DND-41 (cell line): ENCODE measurements around the gene PLXDC1.

Experiments
- ATAC-seq: fragments of 200-7000 bp; cut with Tn5 transposase; 3 replicates; pipeline ENCODE4 v1.9.1; 2021; ENCODE audit warnings: low read depth; ENCODE audit not compliant: insufficient read depth
- DNase-seq: peaks from one replicate; pipeline ENCODE4 v3.0.0-alpha.2; 2020
- H2AFZ ChIP-seq: 2 replicates; pipeline ENCODE4 v1.6.0; 2012; ENCODE audit warnings: low read depth, low read length
- H3K27ac ChIP-seq: 2 replicates; pipeline ENCODE4 v1.5.1; 2012; ENCODE audit warnings: low read length, inconsistent platforms
- H3K27me3 ChIP-seq: fragments of 200-600 bp; sonication (generic); 2 replicates; pipeline ENCODE4 v1.6.0; 2012; ENCODE audit warnings: low read length, mild to moderate bottlenecking, inconsistent platforms; ENCODE audit not compliant: insufficient read depth, poor library complexity
- H3K36me3 ChIP-seq: 2 replicates; pipeline ENCODE4 v1.5.1; 2012; ENCODE audit warnings: low read length, inconsistent platforms; ENCODE audit not compliant: insufficient read depth
- H3K4me1 ChIP-seq: 2 replicates; pipeline ENCODE4 v1.5.1; 2012; ENCODE audit warnings: mild to moderate bottlenecking, low read length; ENCODE audit not compliant: insufficient read depth
- H3K4me2 ChIP-seq: 2 replicates; pipeline ENCODE4 v1.6.0; 2012; ENCODE audit warnings: mild to moderate bottlenecking, moderate library complexity, low read length, inconsistent platforms; ENCODE audit not compliant: insufficient read depth
- H3K4me3 ChIP-seq, 2 experiments: fragments of 200-600 bp in 1 of 2; shearing (Covaris generic) in 1 of 2; 2 replicates each; pipeline ENCODE4 v1.5.1; 2012 to 2016; ENCODE audit warnings: inconsistent platforms in 2 of 2, low read length in 2 of 2, mild to moderate bottlenecking in 2 of 2, low read depth in 1 of 2, moderate library complexity in 1 of 2
- H3K79me2 ChIP-seq: 2 replicates; pipeline ENCODE4 v1.6.0; 2012; ENCODE audit warnings: low read length, inconsistent platforms; ENCODE audit not compliant: insufficient read depth
- H3K9ac ChIP-seq: 2 replicates; pipeline ENCODE4 v1.6.0; 2012; ENCODE audit warnings: low read depth, mild to moderate bottlenecking, inconsistent platforms, low read length, moderate library complexity
- H3K9me3 ChIP-seq: 2 replicates; pipeline ENCODE4 v1.5.1; 2012; ENCODE audit warnings: low read length, moderate library complexity, mild to moderate bottlenecking, inconsistent platforms; ENCODE audit not compliant: insufficient read depth, severe bottlenecking
- H4K20me1 ChIP-seq: 2 replicates; pipeline ENCODE4 v1.6.0; 2012; ENCODE audit warnings: low read length; ENCODE audit not compliant: insufficient read depth
- CTCF ChIP-seq: IDR thresholded peaks from 2 replicates; pipeline ENCODE4 v1.5.1; 2012; ENCODE audit warnings: borderline replicate concordance, low read length, moderate library complexity, mild to moderate bottlenecking; ENCODE audit not compliant: poor library complexity, severe bottlenecking; ENCODE audit errors: extremely low read depth
- EZH2 ChIP-seq: IDR thresholded peaks from 3 replicates; pipeline ENCODE4 v1.6.1; 2012; ENCODE audit warnings: borderline replicate concordance, low read depth, mild to moderate bottlenecking, moderate library complexity, low read length, inconsistent platforms; ENCODE audit not compliant: severe bottlenecking

Gene PLXDC1

DNA sequence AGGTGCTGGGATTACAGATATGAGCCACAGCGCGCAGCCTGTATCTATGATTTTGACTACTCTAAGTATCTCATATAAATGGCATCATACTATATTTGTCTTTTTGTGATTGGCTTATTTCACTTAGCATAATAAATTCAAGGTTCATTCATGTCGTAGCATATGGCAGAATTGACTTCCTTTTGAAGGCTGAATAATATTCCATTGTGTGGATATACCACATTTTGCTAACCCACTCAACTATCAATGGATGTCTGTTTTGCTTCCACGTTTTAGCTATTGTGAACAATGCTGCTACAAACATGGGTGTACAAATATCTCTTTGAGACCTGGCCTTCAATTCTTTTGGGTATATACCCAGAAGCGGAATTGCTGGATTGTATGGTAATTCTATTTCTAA lies 10.1 kb downstream of the PLXDC1 start:
- H4K20me1 ChIP-seq, result no peaks in the 10 kb centered on the region
- H2AFZ ChIP-seq, result no peak overlapping the region
- no peaks in the 10 kb centered on the region for H3K36me3 ChIP-seq
- no peak overlapping the region for H3K9ac ChIP-seq
- ATAC-seq (no peak), DNase-seq (no peak)
- no peak overlapping the region for H3K4me2 ChIP-seq
- H3K4me3 ChIP-seq, result no peak overlapping the region
- TF ChIP-seq EZH2 (no peak), CTCF (no peak)
- H3K4me1 ChIP-seq, result no peaks in the 10 kb centered on the region
- no peaks in the 10 kb centered on the region for H3K27me3 ChIP-seq
- no peaks in the 10 kb centered on the region for H3K79me2 ChIP-seq
- no peak overlapping the region for H3K27ac ChIP-seq
- H3K9me3 ChIP-seq, result no peaks in the 10 kb centered on the region

DNA sequence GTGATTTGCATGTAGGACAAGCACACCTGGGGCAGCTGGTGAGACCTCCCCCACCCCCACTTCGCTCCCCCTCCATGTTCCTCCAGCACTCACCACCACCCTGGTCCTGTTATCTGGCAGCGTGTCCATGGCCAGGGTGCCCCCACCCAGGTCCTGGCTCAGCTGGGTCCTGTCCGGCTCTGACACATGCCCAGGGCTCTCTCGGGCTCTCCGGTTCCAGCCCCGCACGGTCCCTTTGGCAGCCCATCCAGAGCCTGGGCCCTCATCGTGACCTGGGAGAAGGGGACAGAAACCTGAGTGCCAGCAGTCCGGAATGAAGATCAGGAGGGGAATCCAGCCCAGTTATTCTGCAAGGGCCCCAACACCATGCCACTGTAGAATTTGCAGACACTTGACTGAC lies 11.9 kb downstream of the PLXDC1 start:
- DNase-seq (no peak), ATAC-seq (no peak)
- Histone ChIP-seq H3K36me3 (no peaks in the 10 kb centered on the region), H3K9me3 (no peaks in the 10 kb centered on the region), H3K4me1 (no peaks in the 10 kb centered on the region), H3K27me3 (no peaks in the 10 kb centered on the region), H2AFZ (no peak overlapping the region), H3K9ac (no peak overlapping the region), H4K20me1 (no peaks in the 10 kb centered on the region), H3K4me2 (no peak overlapping the region), H3K27ac (no peak overlapping the region), H3K4me3 (no peak overlapping the region), H3K79me2 (no peaks in the 10 kb centered on the region)
- no peak for TF ChIP-seq EZH2
- no peak for TF ChIP-seq CTCF

DNA sequence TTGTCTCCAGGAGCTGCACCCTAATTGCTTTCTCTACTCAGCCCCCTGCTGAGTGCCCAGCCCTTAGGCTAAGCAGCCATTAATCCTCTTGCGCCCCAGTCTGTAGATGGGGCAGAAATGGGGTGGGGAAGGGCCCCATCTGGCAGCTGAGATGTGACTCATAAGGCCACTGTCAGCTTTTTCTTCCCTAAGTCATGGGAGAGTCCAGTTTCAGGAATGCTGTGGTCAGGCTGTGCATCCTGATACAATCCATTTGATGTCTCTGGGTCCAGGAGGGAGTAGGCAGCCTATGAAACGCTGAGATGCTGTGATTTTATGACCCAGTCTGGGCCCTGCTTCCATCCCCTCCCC lies 12.3 kb downstream of the PLXDC1 start:
- Histone ChIP-seq H3K27ac (no peak overlapping the region), H3K27me3 (no peaks in the 10 kb centered on the region), H3K4me3 (no peak overlapping the region), H4K20me1 (no peaks in the 10 kb centered on the region), H3K36me3 (no peaks in the 10 kb centered on the region), H3K9me3 (no peaks in the 10 kb centered on the region), H3K4me1 (no peaks in the 10 kb centered on the region), H3K79me2 (no peaks in the 10 kb centered on the region), H3K9ac (no peak overlapping the region), H3K4me2 (no peak overlapping the region), H2AFZ (no peak overlapping the region)
- TF ChIP-seq CTCF (no peak), EZH2 (no peak)
- ATAC-seq (no peak), DNase-seq (no peak)

DNA sequence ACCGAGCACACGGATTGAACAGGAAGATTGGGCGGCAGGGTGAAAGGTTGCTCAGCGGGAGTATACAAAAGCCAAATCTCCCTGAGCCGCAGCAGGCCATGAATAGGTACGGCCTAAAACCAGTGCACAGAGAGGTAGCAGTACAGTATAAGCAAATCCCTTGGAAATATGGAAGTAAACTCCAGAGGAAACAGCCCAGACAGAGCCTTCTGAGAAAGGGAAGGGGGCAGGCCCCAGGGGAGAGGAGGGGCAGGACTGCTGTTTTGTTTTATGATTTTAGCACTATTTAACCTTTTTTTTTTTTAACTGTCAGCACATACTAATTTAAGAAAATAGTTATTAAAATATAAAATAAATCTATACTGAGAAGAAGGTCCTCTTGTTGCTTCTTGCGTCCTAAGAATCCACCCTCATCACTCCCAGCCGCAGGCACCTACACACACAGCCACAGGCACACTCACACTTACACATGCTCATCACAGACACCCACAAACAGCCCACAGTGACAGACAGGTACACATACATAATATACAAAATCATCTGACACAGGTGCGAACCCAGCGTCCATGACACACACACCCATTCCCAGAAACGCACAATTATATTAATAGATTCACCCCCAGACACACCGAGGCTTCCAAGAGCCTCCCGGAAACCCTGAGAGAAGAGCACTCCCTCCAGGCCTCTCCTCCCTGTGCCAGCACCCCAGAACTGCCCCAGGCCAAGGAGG lies 12.8 kb downstream of the PLXDC1 start:
- no peaks in the 10 kb centered on the region for H3K79me2 ChIP-seq
- no peaks in the 10 kb centered on the region for H3K9me3 ChIP-seq
- no peak overlapping the region for H3K27ac ChIP-seq
- H3K27me3 ChIP-seq, result no peaks in the 10 kb centered on the region
- no peaks in the 10 kb centered on the region for H3K36me3 ChIP-seq
- TF ChIP-seq EZH2, result no peak
- no peak for TF ChIP-seq CTCF
- no peak overlapping the region for H3K4me2 ChIP-seq
- H3K4me1 ChIP-seq, result no peaks in the 10 kb centered on the region
- H3K4me3 ChIP-seq, result no peak overlapping the region
- no peak for DNase-seq
- no peak overlapping the region for H3K9ac ChIP-seq
- no peak overlapping the region for H2AFZ ChIP-seq
- no peaks in the 10 kb centered on the region for H4K20me1 ChIP-seq
- ATAC-seq, result no peak
